Chondrocyte (in vitro differentiated cells): ENCODE measurements around the gene KRTAP9-7. TPM values are rescaled to one million over a fixed set of nuclear protein-coding genes. Genes with fewer than 3 reads are reported as not detected.

Source experiments
- DNase-seq: peaks from one replicate; pipeline ENCODE4 v3.0.0; 2021; ENCODE audit warnings: mixed read lengths, low spot score
- H3K27ac Mint-ChIP-seq: one replicate; pipeline ENCODE4 v1.8.0; 2021; ENCODE audit warnings: mild to moderate bottlenecking, moderate library complexity, mixed read lengths; ENCODE audit not compliant: unreplicated experiment
- H3K27me3 Mint-ChIP-seq: 2 replicates; pipeline ENCODE4 v1.8.0; 2021; ENCODE audit warnings: low read depth, mixed read lengths
- H3K36me3 Mint-ChIP-seq: 2 replicates; pipeline ENCODE4 v1.8.0; 2021; ENCODE audit warnings: low read depth, mixed read lengths
- H3K4me1 Mint-ChIP-seq: 2 replicates; pipeline ENCODE4 v1.8.0; 2021; ENCODE audit warnings: low read depth, mild to moderate bottlenecking, mixed read lengths
- H3K4me3 Mint-ChIP-seq: one replicate; pipeline ENCODE4 v1.8.0; 2021; ENCODE audit warnings: mild to moderate bottlenecking, moderate library complexity, mixed read lengths; ENCODE audit not compliant: unreplicated experiment
- H3K9me3 Mint-ChIP-seq: 2 replicates; pipeline ENCODE4 v1.8.0; 2021; ENCODE audit warnings: low read depth, mixed read lengths
- CTCF ChIP-seq: fragments of 200-600 bp; sonication (generic); IDR thresholded peaks from 2 replicates; pipeline ENCODE4 v1.5.0; 2021; ENCODE audit warnings: antibody characterized with exemption, mild to moderate bottlenecking, moderate library complexity
- total RNA-seq: library from RNA; stranded (reverse); gene quantifications from 3 replicates; pipeline ENCODE4 v1.2.1, GENCODE V29; 2021

The KRTAP9-7 gene
- total RNA-seq, 1 donor from 2014 or later: not detected

GRCh38 chr17:41304091-41304490 lies 28.6 kb downstream of the KRTAP9-7 start:
- H3K27ac Mint-ChIP-seq: no peak overlapping the region

GRCh38 chr17:41307647-41308046 lies 32.1 kb downstream of the KRTAP9-7 start:
- DNase-seq: no peak
- H3K4me1 Mint-ChIP-seq: peaks cover 17% of the 10 kb centered on the region
- H3K27me3 Mint-ChIP-seq: peaks cover 4% of the 10 kb centered on the region
- no peak overlapping the region for H3K4me3 Mint-ChIP-seq
- no peaks in the 10 kb centered on the region for H3K36me3 Mint-ChIP-seq
- no peak overlapping the region for H3K27ac Mint-ChIP-seq
- no peaks in the 10 kb centered on the region for H3K9me3 Mint-ChIP-seq
- TF ChIP-seq CTCF: no peak

More at GRCh38 chr17:41304091-41304490, 28.6 kb downstream of the KRTAP9-7 start:
- Mint-ChIP-seq H3K9me3 (peaks cover 6% of the 10 kb centered on the region), H3K4me3 (no peak overlapping the region), H3K36me3 (peaks cover 2% of the 10 kb centered on the region), H3K4me1 (peaks cover 17% of the 10 kb centered on the region), H3K27me3 (no peaks in the 10 kb centered on the region)
- DNase-seq: no peak
- no peak for TF ChIP-seq CTCF

- TF ChIP-seq CTCF: no peak
- no peak overlapping the region for H3K4me3 Mint-ChIP-seq
- no peaks in the 10 kb centered on the region for H3K9me3 Mint-ChIP-seq
- peaks cover 4% of the 10 kb centered on the region for H3K27me3 Mint-ChIP-seq
- H3K36me3 Mint-ChIP-seq: no peaks in the 10 kb centered on the region
- peaks cover 17% of the 10 kb centered on the region for H3K4me1 Mint-ChIP-seq
- no peak for DNase-seq
- no peak overlapping the region for H3K27ac Mint-ChIP-seq
Observed at GRCh38 chr17:41308251-41308917, 32.9 kb downstream of the KRTAP9-7 start.

- H3K36me3 Mint-ChIP-seq: no peaks in the 10 kb centered on the region
- H3K27ac Mint-ChIP-seq: no peak within 1 kb of the TSS
- H3K9me3 Mint-ChIP-seq: no peaks in the 10 kb centered on the region
- DNase-seq: no peak
- H3K4me3 Mint-ChIP-seq: no peak within 1 kb of the TSS
- peaks cover 17% of the 10 kb centered on the region for H3K4me1 Mint-ChIP-seq
- no peak for TF ChIP-seq CTCF
- H3K27me3 Mint-ChIP-seq: peaks cover 5% of the 10 kb centered on the region
Observed at GRCh38 chr17:41308918-41309359, 33.4 kb downstream of the KRTAP9-7 start, which contains the start of gene KRTAP16-1. TSS of gene KRTAP16-1 (minus strand) at chr17:41309309. CDS start at chr17:41309253, 56 bp downstream.

- no peak for DNase-seq
- TF ChIP-seq CTCF: no peak
- Mint-ChIP-seq H3K27me3 (peaks cover 12% of the 10 kb centered on the region), H3K36me3 (no peaks in the 10 kb centered on the region), H3K4me3 (no peak overlapping the region), H3K27ac (no peak overlapping the region), H3K4me1 (peaks cover 17% of the 10 kb centered on the region), H3K9me3 (no peaks in the 10 kb centered on the region)
Observed at GRCh38 chr17:41311111-41311510, 35.6 kb downstream of the KRTAP9-7 start.
